ENCODE data around the gene STRIT1.

The STRIT1 gene

DNA sequence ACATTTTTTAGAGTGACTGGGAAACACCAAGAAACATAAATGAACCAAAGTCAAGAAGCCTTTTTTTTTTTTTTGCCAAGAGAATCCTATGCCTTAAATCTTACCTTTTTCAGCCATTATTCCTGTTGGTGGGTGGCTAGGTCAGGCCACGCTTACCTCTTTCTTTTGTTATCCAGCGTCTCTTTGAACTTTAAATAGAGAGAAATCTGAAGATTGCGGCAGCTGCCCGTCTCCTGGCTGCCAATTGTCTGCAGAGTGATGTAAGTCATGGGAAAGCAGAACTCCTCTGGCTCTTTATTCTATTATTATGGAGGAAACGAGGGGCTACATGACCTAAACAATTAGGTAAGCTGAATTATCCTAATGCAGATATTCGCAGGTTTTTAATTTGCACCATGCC, at the start of gene STRIT1:
TSS of gene STRIT1 (minus strand) at position 168 of the 400 bp plus-strand sequence.
- no peak for TF ChIP-seq JUND (IDR thresholded peaks at IDR 0.05; ENCODE audit: low read depth)
- DNase-seq (ENCODE audit: low read depth in 1 of 2, low spot score in 1 of 2): no peak
- in situ Hi-C loops (cut with HindIII; ENCODE audit: low pct_unique_long_range_greater_than_20kb, low sequenced_read_pairs): no loop called here

DNA sequence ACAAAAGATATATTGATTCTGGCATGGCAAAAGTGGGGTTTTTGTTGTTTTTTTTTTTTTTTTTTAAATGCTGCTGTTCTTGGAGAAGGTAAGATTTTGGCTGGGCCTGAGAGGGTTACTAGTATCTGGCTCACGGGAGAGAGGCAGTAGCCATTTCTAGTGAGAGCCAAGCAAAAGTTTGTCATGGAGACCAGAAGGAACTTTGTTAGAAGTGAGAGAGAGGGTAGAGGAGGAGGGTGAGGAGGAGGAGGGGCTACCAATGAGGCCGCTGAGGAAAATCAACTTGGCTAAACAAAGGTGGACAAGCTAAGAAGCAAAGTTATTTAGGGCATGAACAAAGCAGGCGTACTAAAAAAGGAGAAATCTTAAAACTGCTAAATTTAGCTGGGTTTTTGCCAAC, 48.9 kb upstream of the STRIT1 start:
- no peak for DNase-seq (ENCODE audit: low read depth in 1 of 2, low spot score in 1 of 2)
- in situ Hi-C loops (cut with HindIII; ENCODE audit: low pct_unique_long_range_greater_than_20kb, low sequenced_read_pairs): no loop called here
- no peak for TF ChIP-seq JUND (IDR thresholded peaks at IDR 0.05; ENCODE audit: low read depth)

DNA sequence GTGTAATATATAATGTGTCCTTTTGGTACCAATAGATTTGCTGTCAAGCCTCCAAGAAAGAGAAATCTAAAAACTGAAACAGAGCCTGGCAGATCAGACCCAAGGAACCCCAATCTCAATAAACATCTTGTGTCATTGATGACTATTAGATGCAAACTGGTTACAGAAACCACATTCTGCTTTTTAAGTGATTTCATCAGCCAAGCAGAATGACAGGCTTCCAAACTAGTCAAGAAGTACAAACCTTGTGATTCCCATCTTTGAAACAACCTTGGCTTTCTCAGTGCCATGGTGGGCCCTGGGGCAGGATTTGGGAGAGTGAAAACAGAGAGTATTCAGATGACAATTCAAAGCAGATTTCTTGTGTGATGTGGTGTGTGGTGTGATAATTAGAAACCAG, 45.6 kb upstream of the STRIT1 start:
- no peak for TF ChIP-seq JUND (IDR thresholded peaks at IDR 0.05; ENCODE audit: low read depth)
- in situ Hi-C loops (cut with HindIII; ENCODE audit: low pct_unique_long_range_greater_than_20kb, low sequenced_read_pairs): no loop called here
- no peak for DNase-seq (ENCODE audit: low read depth in 1 of 2, low spot score in 1 of 2)

DNA sequence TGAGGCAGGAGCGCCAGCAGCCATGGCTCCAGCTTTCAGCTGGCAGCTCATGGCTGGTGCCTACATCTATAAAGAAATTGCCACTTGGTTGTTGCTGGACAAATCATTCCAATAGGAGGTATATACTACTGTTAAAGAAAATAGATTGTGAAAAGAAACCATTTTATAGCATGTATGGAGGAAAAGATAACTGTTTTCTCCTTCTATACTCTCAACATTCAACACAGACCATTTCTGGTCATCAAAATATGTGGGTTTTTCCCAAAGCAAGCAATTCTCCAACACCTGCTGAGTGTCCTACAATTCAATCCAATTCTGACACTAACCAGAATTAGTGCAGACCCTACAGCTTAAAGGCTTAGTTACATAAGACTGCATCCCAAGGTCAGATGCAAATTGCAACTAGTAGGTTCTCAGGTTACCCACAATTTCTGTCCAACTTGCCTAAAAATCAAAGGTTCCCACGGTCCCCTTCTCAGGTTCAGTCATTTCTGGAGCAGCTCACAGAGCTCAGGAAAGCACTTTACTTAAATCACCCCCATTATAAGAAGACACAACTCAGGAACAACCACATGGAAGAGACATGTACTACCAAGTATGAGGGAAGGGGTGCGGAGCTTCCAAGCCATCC, 42.4 kb upstream of the STRIT1 start:
- DNase-seq (ENCODE audit: low read depth in 1 of 2, low spot score in 1 of 2): no peak
- in situ Hi-C loops (cut with HindIII; ENCODE audit: low pct_unique_long_range_greater_than_20kb, low sequenced_read_pairs): no loop called here
- no peak for TF ChIP-seq JUND (IDR thresholded peaks at IDR 0.05; ENCODE audit: low read depth)

DNA sequence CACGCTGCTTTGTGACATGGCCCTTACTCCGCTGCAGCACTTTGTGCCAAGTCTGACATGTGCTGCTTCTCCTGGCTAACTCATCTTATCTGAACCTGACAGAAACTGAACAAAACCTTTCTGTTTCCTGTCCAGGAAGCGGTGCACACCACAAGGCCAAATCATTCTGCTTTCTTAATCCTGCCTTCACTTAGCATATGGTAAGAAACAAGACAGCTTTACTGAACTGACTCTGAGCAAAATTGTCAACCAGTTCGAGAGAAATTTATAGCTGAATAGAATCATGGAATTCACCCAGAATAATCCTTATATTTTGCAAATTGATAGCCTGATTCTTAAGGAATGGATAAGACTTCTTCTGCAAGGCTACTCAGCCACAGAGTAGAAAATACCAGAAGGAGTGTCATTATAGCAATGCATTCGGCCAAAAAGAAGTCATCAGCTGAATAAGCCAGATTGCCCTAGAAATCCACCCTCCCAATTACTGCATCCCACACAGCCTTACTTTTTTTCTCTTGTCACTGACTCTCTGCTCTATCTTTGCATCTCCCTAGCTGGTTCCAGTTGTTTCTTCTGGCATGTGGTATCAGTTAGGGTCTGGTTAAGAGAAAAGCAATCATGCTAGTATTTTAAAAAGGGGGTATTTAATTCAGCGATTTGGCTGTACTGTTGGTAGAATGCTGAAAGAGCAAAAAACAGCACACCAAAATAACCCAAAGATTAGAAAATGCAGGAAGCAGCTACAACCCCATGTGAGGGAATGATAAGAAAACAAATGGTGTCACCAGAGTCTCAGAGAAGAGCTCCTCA, 41.6 kb upstream of the STRIT1 start:
- in situ Hi-C loops (cut with HindIII; ENCODE audit: low pct_unique_long_range_greater_than_20kb, low sequenced_read_pairs): no loop called here
- DNase-seq (ENCODE audit: low read depth in 1 of 2, low spot score in 1 of 2): no peak
- no peak for TF ChIP-seq JUND (IDR thresholded peaks at IDR 0.05; ENCODE audit: low read depth)

DNA sequence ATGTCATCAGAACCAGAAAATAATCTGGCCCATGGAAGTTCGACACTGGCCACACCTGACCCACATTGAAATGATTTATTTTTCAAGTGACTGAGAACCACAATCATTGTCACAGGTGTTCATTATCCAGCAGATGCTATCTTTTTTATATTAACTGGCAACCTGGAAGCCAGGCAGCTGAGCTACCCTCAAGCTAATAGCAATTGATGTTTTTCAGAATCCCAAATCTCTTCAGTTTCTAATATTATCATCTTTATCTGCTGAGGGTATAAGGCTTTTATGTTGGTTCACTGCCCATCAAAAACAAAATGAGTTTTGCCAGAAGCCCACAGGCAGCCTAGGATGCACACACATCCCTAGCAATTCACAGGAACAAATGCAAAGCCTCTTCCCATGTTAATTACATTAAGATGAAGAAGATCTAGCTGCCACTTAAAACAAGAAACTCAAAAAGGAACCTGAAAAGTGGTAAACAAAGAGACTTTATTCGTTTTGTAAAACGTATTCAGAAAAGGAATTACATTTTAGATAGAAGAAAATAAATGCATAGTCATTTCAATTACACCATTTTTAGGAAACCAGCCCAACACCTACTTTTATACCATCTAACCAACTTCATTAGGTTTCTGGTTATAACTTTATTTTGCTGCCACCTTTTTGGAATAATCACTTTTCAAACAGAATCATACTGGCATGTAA, 40.9 kb upstream of the STRIT1 start:
- no peak for DNase-seq (ENCODE audit: low read depth in 1 of 2, low spot score in 1 of 2)
- in situ Hi-C loops (cut with HindIII; ENCODE audit: low pct_unique_long_range_greater_than_20kb, low sequenced_read_pairs): no loop called here
- TF ChIP-seq JUND (IDR thresholded peaks at IDR 0.05; ENCODE audit: low read depth): no peak

DNA sequence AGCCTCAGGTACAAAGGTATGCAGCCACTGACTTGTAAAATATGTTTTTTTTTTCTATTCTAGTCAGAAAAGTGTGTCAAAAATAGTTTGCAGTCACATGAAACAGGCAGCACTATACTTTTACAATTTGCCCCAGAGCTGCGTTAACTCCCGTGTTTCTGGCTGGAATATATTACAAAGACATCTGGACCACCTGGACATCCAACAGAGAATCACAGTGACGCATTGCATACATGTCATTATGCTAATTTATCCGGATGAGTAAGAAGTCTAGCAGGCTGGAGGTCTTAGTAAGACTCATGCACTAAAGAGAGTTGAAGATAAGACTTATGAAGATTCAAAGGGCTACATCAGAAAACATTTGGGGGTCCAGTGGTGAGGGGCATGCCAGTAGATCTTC, 39.2 kb upstream of the STRIT1 start:
- DNase-seq (ENCODE audit: low read depth in 1 of 2, low spot score in 1 of 2): no peak
- no peak for TF ChIP-seq JUND (IDR thresholded peaks at IDR 0.05; ENCODE audit: low read depth)
- in situ Hi-C loops (cut with HindIII; ENCODE audit: low pct_unique_long_range_greater_than_20kb, low sequenced_read_pairs): no loop called here

DNA sequence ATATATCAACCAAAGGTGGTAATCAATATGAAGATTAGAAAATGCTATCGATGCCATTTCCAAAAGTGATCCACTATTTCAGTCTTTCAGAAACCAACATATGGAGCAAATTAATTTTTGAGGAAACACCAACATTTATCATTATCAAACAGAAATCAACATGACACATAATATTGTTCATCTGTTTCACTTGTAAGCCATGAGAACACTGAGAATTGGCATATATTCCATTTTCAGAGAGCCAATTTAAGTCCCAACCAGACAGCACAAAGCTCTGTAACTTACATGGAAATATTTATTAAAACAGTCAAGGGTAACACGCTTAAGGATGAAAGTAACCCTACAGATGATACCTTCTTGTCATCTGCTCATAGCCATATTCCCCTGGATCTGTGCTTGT, 37.6 kb upstream of the STRIT1 start:
- DNase-seq (ENCODE audit: low read depth in 1 of 2, low spot score in 1 of 2): no peak
- in situ Hi-C loops (cut with HindIII; ENCODE audit: low pct_unique_long_range_greater_than_20kb, low sequenced_read_pairs): no loop called here
- TF ChIP-seq JUND (IDR thresholded peaks at IDR 0.05; ENCODE audit: low read depth): no peak

DNA sequence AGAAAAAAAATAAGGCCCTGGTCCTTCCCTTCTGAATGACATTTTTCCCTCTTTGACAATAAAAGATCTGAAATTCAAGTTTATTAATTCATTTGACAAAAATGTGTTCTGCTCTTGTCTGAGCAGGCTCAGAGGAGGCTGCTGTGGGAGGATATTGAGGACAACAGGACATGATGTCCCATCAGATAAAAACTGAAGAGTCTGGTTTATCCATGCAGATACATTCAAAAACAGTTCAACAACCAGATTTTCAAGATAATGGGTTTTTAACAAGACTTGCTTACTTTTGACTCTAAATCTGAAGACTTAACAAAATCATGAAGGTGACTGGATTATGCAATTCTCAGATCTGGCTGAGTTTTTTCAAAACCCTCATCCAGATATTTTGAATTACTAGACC, 36.9 kb upstream of the STRIT1 start:
- no peak for TF ChIP-seq JUND (IDR thresholded peaks at IDR 0.05; ENCODE audit: low read depth)
- DNase-seq (ENCODE audit: low read depth in 1 of 2, low spot score in 1 of 2): no peak
- in situ Hi-C loops (cut with HindIII; ENCODE audit: low pct_unique_long_range_greater_than_20kb, low sequenced_read_pairs): no loop called here

DNA sequence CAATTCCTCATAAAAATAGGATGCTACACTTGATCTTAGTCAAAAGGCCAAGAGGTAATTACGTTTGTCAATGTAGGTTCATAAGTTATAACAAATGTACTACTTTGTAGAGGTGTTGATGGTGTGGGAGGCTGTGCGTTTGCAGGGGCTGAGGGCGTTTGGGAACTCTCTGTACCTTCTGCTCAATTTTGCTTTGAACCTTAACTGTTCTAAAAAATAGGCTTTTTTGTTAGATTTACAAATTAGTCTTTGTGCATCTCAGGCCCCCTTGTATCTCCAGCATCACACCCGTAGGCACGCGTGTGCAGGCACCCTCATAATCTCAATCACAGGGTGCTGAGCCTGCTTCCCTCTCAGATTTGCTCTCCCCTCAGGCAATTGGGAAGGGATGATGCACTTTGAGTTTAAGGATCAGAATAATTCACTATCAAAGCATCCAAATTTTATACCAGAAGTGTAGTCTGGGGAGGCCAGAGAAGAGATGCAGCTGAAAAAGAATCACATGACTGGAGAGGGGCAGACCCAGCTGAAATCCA, 36.1 kb upstream of the STRIT1 start:
- DNase-seq (ENCODE audit: low read depth in 1 of 2, low spot score in 1 of 2): no peak
- in situ Hi-C loops (cut with HindIII; ENCODE audit: low pct_unique_long_range_greater_than_20kb, low sequenced_read_pairs): no loop called here
- no peak for TF ChIP-seq JUND (IDR thresholded peaks at IDR 0.05; ENCODE audit: low read depth)

DNA sequence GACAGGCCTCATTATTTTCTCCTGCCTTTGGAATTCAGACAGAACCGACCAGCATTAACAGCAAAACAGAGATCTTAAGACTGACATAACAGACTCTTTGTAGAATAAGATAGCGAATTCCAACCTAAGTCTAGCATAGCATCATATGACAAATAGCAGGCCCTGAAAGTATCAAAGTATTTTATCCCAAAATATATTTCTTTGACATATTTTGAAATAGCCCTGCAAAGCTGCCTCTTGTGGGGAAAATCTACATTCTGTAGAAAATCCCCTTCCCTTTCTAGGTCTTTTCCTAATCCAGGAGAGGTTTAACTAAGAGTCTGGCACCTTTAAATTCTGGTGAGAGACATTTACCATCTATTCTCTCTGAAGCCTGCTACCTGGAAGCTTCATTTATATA, 34.4 kb upstream of the STRIT1 start:
- no peak for TF ChIP-seq JUND (IDR thresholded peaks at IDR 0.05; ENCODE audit: low read depth)
- in situ Hi-C loops (cut with HindIII; ENCODE audit: low pct_unique_long_range_greater_than_20kb, low sequenced_read_pairs): no loop called here
- no peak for DNase-seq (ENCODE audit: low read depth in 1 of 2, low spot score in 1 of 2)

DNA sequence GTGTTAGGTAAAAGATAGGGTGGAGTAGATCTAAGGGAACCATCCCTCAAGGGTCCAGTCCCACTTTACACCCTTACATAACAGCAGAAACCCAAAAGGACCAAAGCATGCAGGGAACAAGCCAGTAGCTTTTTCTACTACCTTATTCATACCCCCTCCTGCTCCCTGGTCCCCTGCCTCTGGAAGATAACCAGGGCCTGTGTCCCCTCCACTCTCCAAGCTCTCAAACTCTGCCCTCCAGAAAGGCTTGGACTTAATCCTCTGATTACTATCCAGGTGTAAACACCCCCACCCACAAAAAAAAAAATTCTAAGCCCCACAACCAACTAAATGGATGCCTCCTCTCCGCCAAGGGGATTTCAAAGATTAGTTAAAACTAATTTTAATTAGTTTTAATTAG, 33.9 kb upstream of the STRIT1 start:
- TF ChIP-seq JUND (IDR thresholded peaks at IDR 0.05; ENCODE audit: low read depth): no peak
- DNase-seq (ENCODE audit: low read depth in 1 of 2, low spot score in 1 of 2): no peak
- in situ Hi-C loops (cut with HindIII; ENCODE audit: low pct_unique_long_range_greater_than_20kb, low sequenced_read_pairs): no loop called here

DNA sequence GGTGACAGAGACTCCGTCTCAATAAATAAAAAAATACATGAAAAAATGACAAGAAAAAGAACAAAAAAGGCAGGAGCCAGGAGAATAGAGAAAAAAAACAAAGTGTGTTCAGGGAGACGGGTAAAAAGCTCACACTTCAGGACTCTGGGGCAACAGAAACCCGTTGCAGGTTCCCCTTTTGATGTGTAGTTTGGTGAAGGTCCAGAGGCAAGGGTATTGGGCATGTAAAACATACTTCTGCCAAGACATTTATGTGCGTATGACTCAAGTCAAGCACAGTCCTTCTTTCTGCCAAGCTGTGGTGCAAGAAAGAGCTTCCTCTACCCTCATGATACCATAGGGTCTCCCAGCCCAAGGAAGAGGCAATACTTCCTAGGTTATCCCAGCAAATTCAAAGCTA, 33.4 kb upstream of the STRIT1 start:
- in situ Hi-C loops (cut with HindIII; ENCODE audit: low pct_unique_long_range_greater_than_20kb, low sequenced_read_pairs): no loop called here
- DNase-seq (ENCODE audit: low read depth in 1 of 2, low spot score in 1 of 2): no peak

More for the DNA sequence above, 33.4 kb upstream of the STRIT1 start:
- TF ChIP-seq JUND (IDR thresholded peaks at IDR 0.05; ENCODE audit: low read depth): no peak

Measured in T47D (cell line).